CD4-positive, alpha-beta T cell treated with Interleukin-17A for 1 hour (primary cell): ENCODE results near the gene HAUS3.
"Not testable (repeated sequence)": the region's sequence is repeated elsewhere in the genome, so short reads cannot be mapped to it uniquely, and the experiment has no call there.

Source experiments
- DNase-seq: peaks from one replicate; pipeline ENCODE4 v3.0.0-alpha.2; 2020

HAUS3 gene

GRCh38 chr4:2275044-2275397 is 33.1 kb upstream of the HAUS3 start:
- not testable (repeated sequence) for DNase-seq

- DNase-seq = no peak
These were observed 32.6 kb upstream of the HAUS3 start for GRCh38 chr4:2274320-2275043.

GRCh38 chr4:2273657-2274319 is 31.9 kb upstream of the HAUS3 start:
- no peak for DNase-seq

- no peak for DNase-seq
These were observed 31.3 kb upstream of the HAUS3 start for GRCh38 chr4:2273221-2273620.

GRCh38 chr4:2272828-2273120 is 30.9 kb upstream of the HAUS3 start:
- no peak for DNase-seq

- no peak for DNase-seq
These were observed 30.3 kb upstream of the HAUS3 start for GRCh38 chr4:2272026-2272827.

- no peak for DNase-seq
These were observed 29.5 kb upstream of the HAUS3 start for GRCh38 chr4:2271279-2272025.

- no peak for DNase-seq
These were observed 28.6 kb upstream of the HAUS3 start for GRCh38 chr4:2270341-2271165.

GRCh38 chr4:2269618-2270163 is 27.8 kb upstream of the HAUS3 start:
- DNase-seq = no peak

GRCh38 chr4:2269206-2269531 is 27.2 kb upstream of the HAUS3 start:
- no peak for DNase-seq

GRCh38 chr4:2268357-2269205 is 26.7 kb upstream of the HAUS3 start:
- no peak for DNase-seq

- DNase-seq = no peak
These were observed 25.9 kb upstream of the HAUS3 start for GRCh38 chr4:2267841-2268240.

GRCh38 chr4:2267320-2267811 is 25.4 kb upstream of the HAUS3 start:
- no peak for DNase-seq

GRCh38 chr4:2266821-2267220 is 24.9 kb upstream of the HAUS3 start:
- DNase-seq = no peak

- DNase-seq = no peak
These were observed 24.3 kb upstream of the HAUS3 start for GRCh38 chr4:2266181-2266580.

GRCh38 chr4:2265113-2266110 is 23.5 kb upstream of the HAUS3 start:
- no peak for DNase-seq

- no peak for DNase-seq
These were observed 22.6 kb upstream of the HAUS3 start for GRCh38 chr4:2264481-2265041.

- no peak for DNase-seq
These were observed 22.0 kb upstream of the HAUS3 start for GRCh38 chr4:2263926-2264321.

GRCh38 chr4:2262944-2263250 is 21.0 kb upstream of the HAUS3 start:
- no peak for DNase-seq
